ENCODE measurements around the gene SATB1.
"Not testable (repeated sequence)": the region's sequence is repeated elsewhere in the genome, so short reads cannot be mapped to it uniquely, and the experiment has no call there.

SATB1 gene

DNA sequence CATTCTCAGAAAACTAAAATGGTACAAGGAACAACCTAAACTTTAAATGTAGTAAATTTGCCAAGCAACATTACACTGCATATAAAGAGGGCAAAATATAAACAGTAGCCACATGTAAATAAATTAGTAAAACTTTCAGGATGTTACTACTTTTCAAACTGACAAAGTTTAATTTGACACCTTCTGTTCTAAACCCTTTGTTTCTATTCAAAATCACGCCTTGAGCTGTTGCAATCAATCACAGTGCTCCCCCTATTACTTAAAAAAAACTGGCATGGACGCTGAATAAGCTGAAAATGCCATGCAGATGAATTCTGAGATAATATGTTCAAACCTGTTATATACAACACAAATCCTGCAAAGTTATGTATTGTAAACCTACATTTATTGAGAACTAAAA lies 69.3 kb downstream of the SATB1 start:
- no peak for FAIRE-seq
- no peak for DNase-seq (ENCODE audit: insufficient read length, low spot score)

DNA sequence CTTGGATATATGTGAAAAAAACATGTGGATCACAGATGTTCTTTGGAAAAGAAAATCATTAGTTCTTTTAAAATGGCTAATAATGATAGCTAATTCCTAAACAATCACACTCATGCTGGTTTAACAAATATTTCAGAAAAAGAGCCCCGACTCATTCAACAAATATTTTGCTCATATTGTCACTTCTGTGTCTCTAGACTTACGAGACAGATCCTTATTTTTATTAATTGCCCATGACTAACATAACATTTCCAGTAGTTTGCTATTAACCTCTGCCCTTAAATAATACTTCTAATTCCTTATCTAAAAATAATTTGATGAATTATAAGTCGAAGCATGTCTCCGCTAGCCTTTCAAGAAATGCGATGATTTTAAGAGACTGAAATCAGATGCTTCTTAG lies 70.4 kb downstream of the SATB1 start:
- FAIRE-seq (no peak), DNase-seq (ENCODE audit: insufficient read length, low spot score) (no peak)

DNA sequence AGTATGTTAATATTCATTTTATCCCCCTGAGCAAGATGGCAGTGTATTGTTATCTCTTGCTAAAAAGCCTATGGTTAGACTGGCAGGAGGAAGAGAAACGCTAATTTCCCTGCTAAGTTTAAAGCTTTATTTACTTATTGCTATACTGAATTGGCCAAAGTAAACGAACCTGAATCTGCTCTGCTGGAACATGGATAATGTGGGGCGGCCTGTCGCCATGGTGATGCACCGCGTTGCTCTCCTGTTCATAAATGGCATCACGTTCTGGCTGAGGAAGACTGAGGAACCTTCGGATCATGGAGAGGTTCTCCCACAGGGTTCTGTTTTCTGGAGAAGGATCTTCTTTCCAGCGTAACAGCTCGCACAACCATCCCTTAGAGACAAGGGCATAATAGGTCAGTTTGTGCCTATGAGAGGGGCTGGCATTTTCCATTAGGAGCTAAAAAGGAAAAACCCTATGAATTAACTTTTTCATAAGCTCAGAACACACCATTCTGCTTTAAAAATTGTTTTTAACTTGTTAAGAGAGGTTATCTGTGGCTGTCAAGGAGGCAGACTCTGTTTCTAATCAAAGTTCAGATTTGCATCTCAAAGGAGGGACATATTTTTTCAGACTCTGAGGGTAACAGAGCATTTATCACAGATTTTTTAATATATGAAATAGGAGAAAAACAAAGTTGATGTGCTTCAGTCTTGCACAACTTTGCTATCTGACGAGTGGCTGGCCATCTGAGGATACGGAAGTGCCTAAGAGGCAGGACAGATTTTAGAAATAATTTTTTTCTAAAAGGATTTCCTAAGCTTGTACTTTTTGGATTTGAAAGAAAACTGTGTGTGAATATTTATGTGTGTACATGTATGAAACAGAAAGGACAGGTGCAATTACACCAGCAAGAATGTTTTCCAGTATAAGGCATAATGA lies 73.1 kb downstream of the SATB1 start:
- no peak for FAIRE-seq
- no peak for DNase-seq (ENCODE audit: insufficient read length, low spot score)

DNA sequence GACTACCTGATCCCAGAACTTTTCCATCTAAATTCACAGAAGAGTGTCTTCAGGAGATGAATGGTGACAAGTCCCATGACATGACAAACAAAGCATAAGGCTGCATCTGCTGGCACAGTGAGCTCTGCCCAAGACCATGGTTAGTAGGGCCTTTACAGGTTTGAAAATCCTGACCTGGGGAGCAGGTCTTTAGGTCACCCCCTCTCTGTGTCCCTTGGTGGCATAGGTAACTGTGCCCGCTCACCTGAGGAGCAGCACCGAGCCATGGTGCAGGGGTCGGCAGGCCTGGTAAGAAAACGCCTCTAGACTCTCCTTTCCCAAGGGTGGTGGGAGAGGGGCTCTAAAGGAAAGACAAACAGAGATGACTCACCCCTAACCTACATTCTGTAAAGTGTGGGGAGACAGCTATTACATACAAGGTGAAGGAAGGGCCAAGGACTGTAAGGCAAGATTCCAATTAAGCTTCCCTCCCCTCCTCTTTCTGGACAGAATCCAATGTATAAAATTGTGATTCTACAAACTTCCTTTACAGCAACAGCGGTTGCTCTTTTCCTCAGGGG lies 74.0 kb downstream of the SATB1 start:
- DNase-seq (ENCODE audit: insufficient read length, low spot score) (no peak), FAIRE-seq (no peak)

DNA sequence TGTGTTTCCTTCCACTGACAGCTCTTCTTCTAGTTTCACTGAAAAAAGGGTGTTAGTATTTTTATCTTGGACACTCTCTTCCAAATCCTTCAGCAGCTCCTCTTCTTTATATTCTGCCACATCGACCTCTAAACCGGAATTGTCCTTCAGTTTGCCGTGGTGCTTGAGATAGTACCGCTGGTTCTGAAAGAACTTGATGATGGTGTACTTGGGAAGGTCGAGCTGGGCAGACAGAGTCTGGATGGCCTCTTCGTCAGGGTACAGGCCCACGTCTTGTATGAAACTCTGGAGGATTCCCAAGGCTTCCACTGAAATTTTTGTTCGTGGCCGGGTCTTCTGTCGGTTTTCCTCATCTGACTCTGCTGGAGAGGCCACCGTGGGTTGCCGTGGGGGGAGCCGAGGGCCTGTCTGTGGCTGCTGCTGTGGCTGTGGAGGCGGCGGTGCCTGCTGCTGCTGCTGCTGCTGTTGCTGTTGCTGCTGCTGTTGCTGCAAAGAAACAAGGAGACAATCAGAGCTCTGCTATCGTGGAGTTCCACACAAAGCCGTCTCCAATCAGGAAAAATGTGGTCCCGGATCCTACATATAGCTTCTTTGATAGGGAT lies 75.8 kb downstream of the SATB1 start:
- no peak for DNase-seq (ENCODE audit: insufficient read length, low spot score)
- FAIRE-seq: no peak

DNA sequence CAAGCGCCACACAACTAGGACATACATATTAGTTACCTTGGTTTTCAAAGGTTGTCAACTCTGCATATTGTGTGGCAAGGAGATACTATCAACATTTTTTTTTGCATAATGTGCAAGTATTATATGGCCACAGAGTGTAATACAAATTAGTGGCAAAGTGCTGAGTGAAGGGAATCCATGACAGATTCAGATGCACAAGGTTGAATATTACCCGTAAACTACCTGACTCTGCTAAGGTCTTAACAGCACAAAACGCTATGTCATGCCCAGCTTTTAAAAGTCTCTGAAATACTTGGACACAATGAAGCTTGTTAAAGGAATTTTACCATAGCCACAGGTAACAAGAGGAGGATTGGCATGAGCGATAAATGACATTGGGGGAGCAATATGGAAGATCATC lies 79.0 kb downstream of the SATB1 start:
- FAIRE-seq: no peak
- no peak for DNase-seq (ENCODE audit: insufficient read length, low spot score)

DNA sequence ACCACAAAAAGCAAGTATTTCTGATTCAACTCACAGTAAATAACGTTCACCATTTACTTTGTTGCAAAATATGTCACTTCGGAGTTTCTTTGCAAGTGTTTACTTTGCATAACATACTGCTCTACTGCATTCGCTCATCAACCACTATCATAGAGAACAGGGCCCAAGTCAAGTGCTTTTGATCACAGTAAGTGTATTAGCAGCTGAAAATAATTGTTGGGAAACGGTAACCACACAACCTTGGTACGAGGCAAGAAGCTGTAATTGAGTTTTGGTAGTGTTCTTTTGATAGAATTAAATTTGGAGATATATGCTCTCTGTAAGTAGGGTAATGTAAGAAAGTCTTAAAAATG lies 80.1 kb downstream of the SATB1 start:
- FAIRE-seq: no peak
- DNase-seq (ENCODE audit: insufficient read length, low spot score): no peak

DNA sequence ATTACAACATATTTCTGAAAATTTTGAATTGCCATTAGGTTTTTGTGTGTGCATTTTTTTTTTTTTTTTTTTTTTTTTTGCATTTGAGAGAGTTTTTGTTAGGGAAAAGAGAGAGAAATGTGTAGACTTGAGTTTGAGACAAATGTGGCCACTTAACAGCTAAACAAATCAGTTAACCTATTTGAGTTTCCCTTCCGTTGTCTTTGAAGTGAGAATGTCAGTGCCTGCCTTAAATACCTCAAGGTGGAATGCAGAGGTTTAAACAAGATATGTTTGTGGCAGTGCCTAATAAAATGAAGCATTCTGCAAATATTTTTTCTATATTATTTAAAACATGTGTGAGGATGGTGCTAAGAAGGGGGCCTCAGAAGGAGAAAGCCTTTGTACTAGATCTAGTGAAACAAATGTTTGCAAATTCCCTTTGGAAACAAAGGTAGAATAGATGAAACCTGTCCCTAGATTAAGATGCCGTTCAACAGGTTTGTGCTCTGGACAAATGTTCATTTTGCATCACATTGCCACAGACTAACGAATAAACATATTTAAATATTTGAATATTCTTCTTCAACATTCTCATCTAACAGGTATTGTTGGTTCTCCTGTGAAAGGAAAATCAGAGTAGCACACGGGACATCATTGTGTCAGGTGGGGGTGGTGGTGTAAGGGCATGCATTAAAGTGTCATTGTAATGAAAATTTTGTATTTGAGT lies 80.7 kb downstream of the SATB1 start:
- FAIRE-seq: no peak
- no peak for DNase-seq (ENCODE audit: insufficient read length, low spot score)

DNA sequence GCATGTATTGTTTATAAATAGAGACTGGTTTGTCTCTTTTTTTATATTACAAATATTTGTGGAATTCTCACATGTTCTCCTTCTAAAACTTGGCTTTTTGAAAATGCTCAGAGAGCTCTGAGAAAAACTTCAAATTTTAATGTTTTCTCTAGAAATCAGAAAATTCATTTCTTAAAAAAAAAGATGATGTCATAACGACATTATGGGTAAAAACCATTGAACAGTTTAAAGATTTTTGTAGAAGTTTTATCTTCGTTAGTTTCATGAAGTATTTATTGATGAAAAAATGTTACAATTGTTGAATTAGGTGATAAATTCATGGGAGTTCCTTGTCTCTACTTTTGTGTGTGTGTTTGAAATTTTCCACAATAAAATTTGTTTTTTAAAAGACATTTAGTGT lies 81.3 kb downstream of the SATB1 start:
- no peak for FAIRE-seq
- no peak for DNase-seq (ENCODE audit: insufficient read length, low spot score)

DNA sequence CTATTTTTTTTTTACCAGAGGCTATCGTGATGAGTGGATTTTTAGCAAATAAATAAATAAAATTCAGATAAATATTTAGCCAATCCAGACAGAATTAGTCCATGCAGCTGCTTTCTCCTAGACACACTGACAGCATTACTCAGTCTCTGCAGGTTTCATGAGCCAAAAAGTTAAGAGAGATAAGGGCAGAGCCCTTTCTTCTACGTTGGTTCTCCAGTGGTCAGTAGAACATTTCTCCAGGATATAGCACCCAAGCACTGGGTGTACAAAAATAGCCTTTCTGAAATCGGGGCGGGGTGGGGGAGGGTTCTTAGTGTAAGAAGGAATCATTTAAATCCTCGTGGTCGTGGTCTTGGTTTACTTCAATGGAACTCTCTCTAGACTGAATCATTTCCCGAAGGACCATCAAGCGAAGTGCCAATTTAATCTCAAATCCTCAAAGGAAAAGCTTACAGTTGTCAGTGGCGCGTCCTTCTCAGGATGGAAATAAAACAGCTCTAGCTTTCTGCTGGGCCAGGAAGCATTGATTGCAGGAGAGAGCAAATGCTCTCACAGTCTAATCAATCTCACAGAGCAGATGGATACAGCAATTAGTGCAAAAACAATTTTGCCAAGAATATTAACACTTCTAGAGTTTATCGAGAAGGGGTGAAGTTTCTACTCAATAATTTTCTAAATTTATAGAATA lies 86.2 kb downstream of the SATB1 start:
- FAIRE-seq: no peak

DNA sequence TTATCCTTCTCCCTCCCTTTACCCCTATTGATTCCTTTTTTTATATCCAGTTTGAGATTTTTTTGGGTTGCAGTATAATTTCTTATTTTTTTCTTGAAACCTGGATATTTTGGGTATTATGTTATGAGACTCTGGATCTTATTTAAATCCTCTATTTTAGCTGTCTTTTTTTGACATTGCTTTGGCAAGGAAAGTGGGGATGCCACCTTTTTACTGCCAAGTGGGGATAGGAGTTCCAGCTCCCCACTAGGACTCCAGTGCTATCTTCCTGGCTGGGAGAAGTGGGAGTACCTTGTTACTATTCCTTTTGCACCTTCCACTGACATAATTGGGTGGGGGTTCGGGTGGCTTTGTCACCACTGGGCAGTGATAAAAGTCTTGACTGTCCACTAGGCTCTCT lies 87.9 kb downstream of the SATB1 start:
- no peak for DNase-seq (ENCODE audit: insufficient read length, low spot score)
- FAIRE-seq: no peak

More for the DNA sequence above, 86.2 kb downstream of the SATB1 start:
- no peak for DNase-seq (ENCODE audit: insufficient read length, low spot score)

DNA sequence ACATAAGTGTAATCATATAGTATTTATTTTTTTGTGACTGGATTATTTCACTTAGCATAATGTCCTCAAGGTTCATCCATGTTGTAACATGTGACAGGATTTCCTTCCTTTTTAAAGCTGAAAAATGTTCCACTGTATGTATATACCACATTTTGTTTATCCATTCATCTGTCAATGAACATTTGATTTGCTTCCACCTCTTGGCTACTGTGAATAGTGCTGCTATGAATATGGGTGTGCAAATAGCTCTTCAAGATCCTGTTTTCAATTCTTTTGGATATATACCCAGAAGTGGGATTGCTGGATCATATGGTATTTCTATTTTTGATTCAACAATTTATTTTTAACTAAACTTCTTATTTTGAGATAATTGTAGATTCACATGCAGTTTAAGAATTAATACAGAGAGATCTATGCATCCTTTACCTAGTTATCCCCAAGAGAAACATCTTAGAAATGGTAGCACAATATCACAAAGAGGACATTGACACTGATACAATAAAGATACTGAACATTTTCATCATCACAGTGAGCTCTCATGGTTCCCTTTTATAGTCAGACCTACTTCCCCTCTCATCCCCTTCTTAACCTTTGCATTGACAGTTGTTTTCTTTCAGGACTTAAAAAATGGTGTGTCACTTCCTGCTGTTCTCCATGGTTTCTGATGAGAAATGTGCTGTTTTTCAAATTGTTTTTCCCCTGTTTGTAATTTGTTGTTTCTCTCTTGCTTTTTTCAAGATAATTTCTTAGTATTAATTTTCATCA lies 90.1 kb downstream of the SATB1 start:
- DNase-seq (ENCODE audit: insufficient read length, low spot score) (no peak), FAIRE-seq (no peak)

DNA sequence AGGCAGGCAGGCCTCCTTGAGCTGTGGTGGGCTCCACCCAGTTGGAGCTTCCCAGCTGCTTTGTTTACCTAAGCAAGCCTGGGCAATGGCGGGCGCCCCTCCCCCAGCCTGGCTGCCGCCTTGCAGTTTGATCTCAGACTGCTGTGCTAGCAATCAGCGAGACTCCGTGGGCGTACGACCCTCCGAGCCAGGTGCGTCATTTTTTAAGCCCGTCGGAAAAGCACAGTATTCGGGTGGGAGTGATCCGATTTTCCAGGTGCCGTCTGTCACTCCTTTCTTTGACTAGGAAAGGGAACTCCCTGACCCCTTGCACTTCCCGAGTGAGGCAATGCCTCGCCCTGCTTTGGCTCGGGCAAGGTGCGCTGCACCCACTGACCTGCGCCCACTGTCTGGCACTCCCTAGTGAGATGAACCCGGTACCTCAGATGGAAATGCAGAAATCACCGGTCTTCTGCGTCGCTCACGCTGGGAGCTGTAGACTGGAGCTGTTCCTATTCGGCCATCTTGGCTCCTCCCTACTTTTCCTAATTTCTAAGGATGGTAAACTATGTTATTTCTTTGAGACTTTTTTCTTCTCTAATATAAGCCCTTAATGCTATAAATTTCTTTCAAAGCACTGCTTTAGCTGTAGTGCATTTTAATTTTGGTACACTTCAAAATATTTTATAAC lies 94.2 kb downstream of the SATB1 start:
- FAIRE-seq; DNase-seq (ENCODE audit: insufficient read length, low spot score): not testable (repeated sequence)

DNA sequence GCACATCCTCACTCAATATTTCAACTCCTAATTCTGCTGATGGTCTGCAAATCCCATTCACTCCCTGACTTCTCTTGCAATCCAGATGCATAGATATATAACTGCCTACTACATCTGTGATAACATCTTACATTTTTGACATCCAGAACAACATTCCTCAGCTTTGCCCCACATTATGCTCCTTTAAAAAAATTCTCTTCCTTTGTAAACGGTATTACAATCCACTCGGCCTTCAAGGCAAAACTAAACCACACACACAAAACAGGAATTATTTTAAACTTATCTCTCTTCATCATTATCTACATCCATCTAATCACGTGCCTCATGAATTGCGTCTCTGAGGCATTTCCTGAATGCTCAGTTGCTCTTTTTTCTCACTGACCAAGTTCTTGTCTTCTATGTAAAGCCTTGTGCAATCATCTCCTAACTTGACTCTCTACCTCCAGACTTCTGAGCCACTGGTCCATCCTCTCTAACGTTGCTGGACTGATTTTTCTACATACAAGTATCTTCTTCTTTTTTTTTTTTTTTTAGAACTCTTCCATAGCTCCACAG lies 117.0 kb downstream of the SATB1 start:
- FAIRE-seq (no peak), DNase-seq (ENCODE audit: insufficient read length, low spot score) (no peak)

DNA sequence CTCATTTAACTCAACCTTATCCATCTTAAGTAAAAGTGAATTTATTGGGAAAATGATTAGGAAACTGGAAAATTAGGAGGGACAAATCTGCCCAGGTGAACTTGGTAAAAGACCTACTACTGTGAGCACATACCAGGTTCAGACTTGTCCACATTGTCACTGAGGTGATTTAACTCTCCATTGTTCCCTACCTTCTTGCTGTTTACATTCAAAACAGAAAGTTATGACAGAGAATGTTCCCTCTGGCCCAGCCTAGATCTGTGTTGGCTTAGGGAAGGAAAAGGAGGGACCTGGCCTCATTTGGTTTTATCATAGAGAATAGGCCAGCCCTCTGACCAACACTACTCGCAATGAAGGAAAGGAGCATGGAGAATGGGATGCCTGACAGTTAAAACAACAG lies 117.6 kb downstream of the SATB1 start:
- no peak for DNase-seq (ENCODE audit: insufficient read length, low spot score)
- no peak for FAIRE-seq

DNA sequence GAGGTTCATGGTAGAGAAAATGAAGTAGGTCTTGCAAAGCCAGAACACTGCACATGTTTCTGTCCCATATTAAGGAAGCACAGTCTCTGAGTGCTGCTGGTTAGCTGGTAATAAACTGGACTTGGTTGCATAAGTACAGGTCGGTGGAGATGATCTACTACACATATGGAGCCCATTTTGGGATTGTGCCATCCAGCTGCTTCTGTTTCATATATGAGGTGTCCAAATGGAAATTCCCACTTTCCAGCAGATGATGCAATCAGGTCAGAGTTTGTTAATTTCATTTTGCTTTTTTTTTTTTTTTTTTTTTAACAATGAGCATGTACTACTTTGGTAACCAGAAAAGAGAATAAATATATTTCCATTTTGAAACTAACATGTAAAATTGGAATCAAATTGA lies 122.6 kb downstream of the SATB1 start:
- DNase-seq (ENCODE audit: insufficient read length, low spot score): no peak
- FAIRE-seq: no peak

DNA sequence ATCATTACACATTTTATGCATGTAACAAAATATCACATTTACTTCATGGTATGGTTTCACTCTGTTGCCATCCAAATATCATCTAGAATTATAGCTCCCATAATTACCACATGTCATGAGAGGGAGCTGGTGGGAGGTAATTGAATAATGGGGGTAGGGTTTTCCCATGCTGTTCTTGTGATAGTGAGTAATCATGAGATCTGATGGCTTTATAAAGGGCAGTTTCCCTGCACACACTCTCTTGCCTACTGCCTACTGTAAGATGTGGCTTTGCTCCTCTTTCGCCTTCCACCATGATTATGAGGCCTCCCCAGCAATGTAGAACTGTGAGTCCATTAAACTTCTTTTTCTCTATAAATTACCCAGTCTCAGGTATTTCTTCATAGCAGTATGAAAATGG lies 123.4 kb downstream of the SATB1 start:
- DNase-seq (ENCODE audit: insufficient read length, low spot score) (no peak), FAIRE-seq (no peak)

DNA sequence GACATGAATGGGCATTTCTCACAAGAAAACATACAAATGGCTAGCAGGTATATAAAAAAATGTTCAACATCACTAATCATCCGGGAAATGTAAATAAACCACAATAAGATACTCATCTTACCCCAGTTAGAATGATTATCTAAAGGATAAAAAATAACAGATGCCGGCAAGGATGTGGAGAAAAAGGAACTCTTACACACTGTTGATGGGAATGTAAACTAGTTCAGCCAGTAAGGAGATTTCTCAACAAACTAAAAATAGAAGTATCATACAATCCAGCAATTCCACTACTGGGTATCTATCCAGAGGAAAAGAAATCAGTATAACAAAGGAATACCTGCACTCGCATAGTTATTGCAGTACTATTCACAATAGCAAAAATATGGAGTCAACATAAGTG lies 124.2 kb downstream of the SATB1 start:
- no peak for DNase-seq (ENCODE audit: insufficient read length, low spot score)
- FAIRE-seq: no peak

DNA sequence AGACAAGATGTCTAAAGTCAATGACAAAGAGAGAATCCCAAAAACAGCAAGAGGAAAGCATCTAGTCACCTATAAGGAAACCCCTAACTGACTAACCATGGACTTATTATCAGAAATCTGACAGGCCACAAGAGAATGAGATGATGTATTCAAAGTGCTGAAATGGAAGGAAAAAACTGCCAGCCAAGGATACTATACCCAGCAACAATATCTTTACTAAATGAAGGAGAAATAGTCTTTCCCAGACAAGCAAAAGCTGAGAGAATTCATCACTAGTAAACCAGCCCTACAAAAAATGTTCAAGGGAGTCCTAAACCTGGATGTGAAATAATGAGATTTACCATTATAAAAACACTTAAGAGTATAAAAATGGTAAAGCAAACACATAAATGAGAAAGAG lies 128.0 kb downstream of the SATB1 start:
- FAIRE-seq (no peak), DNase-seq (ENCODE audit: insufficient read length, low spot score) (no peak)
